HCT116 (cell line): Measurements from ENCODE around the gene ALDH7A1. TPM values are rescaled to one million over a fixed set of nuclear protein-coding genes. Genes with fewer than 3 reads are reported as not detected.

Experiments
- ATAC-seq: fragments of 200-7000 bp; cut with Tn5 transposase; 2 replicates; pipeline ENCODE4 v1.9.1; 2020; ENCODE audit warnings: mild to moderate bottlenecking, moderate library complexity
- BruUV-seq: library from RNA; stranded (reverse); fragments of 400-500 nt; replicated peaks from 2 replicates; lab custom pipeline; 2021; lab: Mats Ljungman, UMichigan
- CTCF ChIA-PET: fragments of 300-600 bp; sonication (Branson Sonifier 250); formaldehyde crosslinking; loops from one replicate; lab custom pipeline; 2021; ENCODE audit warnings: antibody characterized with exemption; lab: Charles Lee
- POLR2A ChIA-PET: fragments of 300-600, 350-600 bp; sonication (Branson Sonifier 250); formaldehyde crosslinking; loops from one replicate; lab custom pipeline; 2021; ENCODE audit warnings: antibody characterized with exemption; lab: Charles Lee
- RAD21 ChIA-PET, 2 experiments: fragments of 300-600 bp; sonication (Branson Sonifier 250); formaldehyde crosslinking; loops; one replicate each; lab custom pipeline; 2023; ENCODE audit warnings: low total read pairs in 2 of 2; ENCODE audit not compliant: uncharacterized antibody in 2 of 2, unreplicated experiment in 2 of 2, low non-redundant PET in 1 of 2; lab: Charles Lee
- DNase-seq: peaks from one replicate; pipeline ENCODE4 v3.0.0-alpha.2; 2010; ENCODE audit warnings: low read depth, low spot score
- H2AFZ ChIP-seq: fragments of 200-600 bp; shearing (Covaris generic), sonication (generic); 2 replicates; pipeline ENCODE4 v1.6.1; 2017; ENCODE audit warnings: low read depth, mixed run types, mixed read lengths, antibody characterized with exemption, low read length; ENCODE audit not compliant: poor library complexity, severe bottlenecking
- H3K27ac ChIP-seq: 2 replicates; pipeline ENCODE4 v1.5.1; 2012; ENCODE audit warnings: low read depth, low read length
- H3K27me3 ChIP-seq: fragments of 200-600 bp; sonication (generic); 2 replicates; pipeline ENCODE4 v1.6.1; 2016; ENCODE audit warnings: mixed run types, low read length, mixed read lengths; ENCODE audit not compliant: insufficient read depth
- H3K36me3 ChIP-seq, 2 experiments: fragments of 200-500 bp in 1 of 2; fragments of 200-600 bp in 1 of 2; sonication (Bioruptor generic) in 1 of 2; sonication (generic) in 1 of 2; 2 replicates each; pipeline versions ENCODE4 v1.5.1 to v1.6.1; 2014 to 2016; ENCODE audit warnings: low read length in 2 of 2, inconsistent platforms in 1 of 2, mixed read lengths in 1 of 2, mixed run types in 1 of 2; ENCODE audit not compliant: insufficient read depth in 2 of 2, control insufficient read depth in 1 of 2
- H3K4me1 ChIP-seq, 2 experiments: fragments of 200-600 bp in 1 of 2; sonication (generic) in 1 of 2; 2 replicates each; pipeline versions ENCODE4 v1.5.1 to v1.6.1; 2012 to 2017; ENCODE audit warnings: low read length in 2 of 2, inconsistent platforms in 1 of 2, mild to moderate bottlenecking in 1 of 2, mixed read lengths in 1 of 2, mixed run types in 1 of 2, moderate library complexity in 1 of 2; ENCODE audit not compliant: insufficient read depth in 2 of 2, control insufficient read depth in 1 of 2
- H3K4me2 ChIP-seq: fragments of 200-600 bp; sonication (generic); 2 replicates; pipeline ENCODE4 v1.6.1; 2017; ENCODE audit warnings: mixed run types, low read length, mixed read lengths
- H3K4me3 ChIP-seq, 2 experiments: fragments of 200-600 bp in 1 of 2; sonication (generic) in 1 of 2; replicated peaks in 1 of 2; 2 replicates each; pipeline ENCODE4 v1.5.1; 2011 to 2016; ENCODE audit warnings: low read length in 2 of 2, control low read depth in 1 of 2, low read depth in 1 of 2, mild to moderate bottlenecking in 1 of 2, mixed read lengths in 1 of 2, mixed run types in 1 of 2
- H3K79me2 ChIP-seq: fragments of 200-600 bp; sonication (generic); 2 replicates; pipeline ENCODE4 v1.6.1; 2017; ENCODE audit warnings: mild to moderate bottlenecking, mixed run types, low read length, moderate library complexity, mixed read lengths; ENCODE audit not compliant: insufficient read depth
- H3K9ac ChIP-seq: fragments of 200-600 bp; sonication (generic); 2 replicates; pipeline ENCODE4 v1.6.1; 2016; ENCODE audit warnings: low read length, mixed read lengths
- H3K9me2 ChIP-seq: fragments of 200-600 bp; sonication (generic), shearing (Covaris generic); 2 replicates; pipeline ENCODE4 v1.6.1; 2017; ENCODE audit warnings: mixed run types, mild to moderate bottlenecking, moderate library complexity; ENCODE audit not compliant: insufficient read depth
- H3K9me3 ChIP-seq, 2 experiments: fragments of 200-500 bp in 1 of 2; fragments of 200-600 bp in 1 of 2; sonication (Bioruptor generic) in 1 of 2; sonication (generic) in 1 of 2; 2 replicates each; pipeline ENCODE4 v1.6.1; 2014 to 2017; ENCODE audit warnings: low read length in 2 of 2, mixed read lengths in 2 of 2, inconsistent platforms in 1 of 2, low read depth in 1 of 2, mild to moderate bottlenecking in 1 of 2, mixed run types in 1 of 2, moderate library complexity in 1 of 2; ENCODE audit not compliant: control insufficient read depth in 1 of 2, insufficient read depth in 1 of 2
- H4K20me1 ChIP-seq: fragments of 200-600 bp; sonication (generic), shearing (Covaris generic); 2 replicates; pipeline ENCODE4 v1.6.1; 2017; ENCODE audit warnings: mixed run types, mild to moderate bottlenecking, moderate library complexity; ENCODE audit not compliant: insufficient read depth
- ATF3 ChIP-seq: IDR thresholded peaks from 2 replicates; pipeline ENCODE4 v1.6.1; 2012
- CBX3 ChIP-seq: IDR thresholded peaks from 2 replicates; pipeline ENCODE4 v1.6.1; 2012; ENCODE audit warnings: low read depth
- CEBPB ChIP-seq: IDR thresholded peaks from 2 replicates; pipeline ENCODE4 v1.6.1; 2012; ENCODE audit warnings: low read depth
- EGR1 ChIP-seq: IDR thresholded peaks from 2 replicates; pipeline ENCODE4 v1.6.1; 2012; ENCODE audit warnings: low read depth
- FOSL1 ChIP-seq: IDR thresholded peaks from 2 replicates; pipeline ENCODE4 v1.6.1; 2012; ENCODE audit warnings: low read depth
- MAX ChIP-seq: IDR thresholded peaks from 2 replicates; pipeline ENCODE4 v1.6.1; 2012
- TCF7L2 ChIP-seq: IDR thresholded peaks from 2 replicates; pipeline ENCODE4 v1.7.0; 2011; ENCODE audit warnings: borderline replicate concordance, inconsistent platforms; ENCODE audit not compliant: insufficient read depth, insufficient read length; ENCODE audit errors: extremely low read depth
- ZBTB33 ChIP-seq: IDR thresholded peaks from 2 replicates; pipeline ENCODE4 v1.6.1; 2011; ENCODE audit warnings: mild to moderate bottlenecking, low read length, moderate library complexity; ENCODE audit not compliant: insufficient replicate concordance; ENCODE audit errors: extremely low read depth
- ZNF274 ChIP-seq: fragments of 200-500 bp; sonication (Bioruptor generic); IDR thresholded peaks from 2 replicates; pipeline ENCODE4 v1.6.1; 2014; ENCODE audit warnings: mild to moderate bottlenecking, low read depth, low read length, inconsistent platforms
- intact Hi-C: fragments of 100-400 bp; cut with micrococcal nuclease; formaldehyde crosslinking; loops from 2 replicates; pipeline ENCODE4 v1.10.0; 2022
- total RNA-seq: library from RNA; stranded (reverse); gene quantifications from one replicate; pipeline ENCODE4 v1.2.1, GENCODE V29; 2021; ENCODE audit not compliant: unreplicated experiment

Gene ALDH7A1
- total RNA-seq, 1 experiment from 2014 or later = 93.2 TPM

- Histone ChIP-seq H3K27me3 (no peaks in the 10 kb centered on the region), H3K36me3 (peaks cover 8 to 18% of the 10 kb centered on the region in 2 experiments; a peak in 2 of 4 replicates), H3K9ac (no peak overlapping the region), H3K27ac (no peak overlapping the region), H3K4me3 (no peak overlapping the region), H3K9me2 (no peaks in the 10 kb centered on the region), H3K9me3 (no peaks in the 10 kb centered on the region), H2AFZ (no peak overlapping the region), H3K4me2 (no peak overlapping the region), H3K79me2 (no peaks in the 10 kb centered on the region), H3K4me1 (no peaks in the 10 kb centered on the region), H4K20me1 (no peaks in the 10 kb centered on the region)
- DNase-seq = no peak
- ChIA-PET RAD21 (no interaction called here), CTCF (interaction anchor here (1.1 kb wide), 1 partner anchor 9 kb away, joined by 4 read pairs; no protein-coding TSS in a partner anchor), POLR2A (no interaction called here)
- intact Hi-C loops = no loop called here
- no TSS peak for BruUV-seq
- no peak for ATAC-seq
- no peak for TF ChIP-seq CEBPB
- TF ChIP-seq CBX3 = no peak
- no peak for TF ChIP-seq ZBTB33
- no peak for TF ChIP-seq MAX
- TF ChIP-seq TCF7L2 = no peak
- no peak for TF ChIP-seq EGR1
- TF ChIP-seq ZNF274 = no peak
- TF ChIP-seq FOSL1 = no peak
- no peak for TF ChIP-seq ATF3
These were observed 111.9 kb downstream of the ALDH7A1 start for GRCh38 chr5:126483156-126483555.
